Globus pallidus (tissue), 1 donor: ENCODE measurements around the gene CTBP2.

Experiments
- DNase-seq: peaks from one replicate; pipeline ENCODE4 v3.0.0-alpha.2; 2015; ENCODE audit warnings: low spot score

The CTBP2 gene

DNA sequence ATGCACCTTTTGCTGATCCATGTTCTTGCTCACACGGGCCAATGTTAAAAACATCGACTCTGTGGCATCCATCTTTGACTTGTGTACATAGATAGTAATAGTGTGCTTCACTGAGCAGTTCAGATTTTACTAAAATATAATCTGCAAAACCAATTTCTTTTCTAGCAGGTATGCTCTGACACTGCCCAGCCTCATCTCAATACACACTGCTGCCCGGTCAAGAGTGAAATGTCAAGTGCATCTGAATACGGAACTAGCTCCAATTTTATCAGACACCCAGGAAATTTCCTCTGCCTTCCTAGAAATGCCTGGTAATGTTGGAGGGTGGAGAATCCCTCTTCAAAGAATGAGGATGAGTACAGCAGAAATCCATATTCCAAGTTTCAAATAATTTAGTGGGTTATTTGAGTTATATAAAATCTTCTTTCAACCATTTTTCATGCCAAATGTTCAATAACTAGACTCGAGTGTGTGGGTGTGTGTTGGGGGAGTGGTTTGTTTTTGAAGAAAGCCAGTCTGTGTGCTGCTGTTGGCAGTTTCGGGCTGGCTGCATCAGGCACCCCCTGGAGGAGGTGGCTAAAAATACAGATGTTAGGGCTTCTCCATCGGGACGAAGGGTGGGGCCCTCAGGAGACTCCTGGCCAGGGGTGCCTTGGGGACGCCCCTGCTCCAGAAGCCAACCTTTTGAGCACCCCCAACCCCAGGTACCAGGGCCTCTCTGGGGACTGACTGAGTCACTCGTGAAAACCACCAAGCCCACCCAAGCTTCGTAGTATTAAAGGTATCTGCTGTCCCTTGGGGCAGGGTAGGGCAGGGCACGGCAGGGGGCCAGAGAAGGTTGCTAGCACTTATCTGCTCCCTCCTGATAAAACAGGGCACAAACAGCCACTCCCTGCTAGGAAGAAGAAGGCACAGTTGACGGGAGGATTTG lies 15.4 kb downstream of the CTBP2 start:
- peak; percentile 68 for DNase-seq

DNA sequence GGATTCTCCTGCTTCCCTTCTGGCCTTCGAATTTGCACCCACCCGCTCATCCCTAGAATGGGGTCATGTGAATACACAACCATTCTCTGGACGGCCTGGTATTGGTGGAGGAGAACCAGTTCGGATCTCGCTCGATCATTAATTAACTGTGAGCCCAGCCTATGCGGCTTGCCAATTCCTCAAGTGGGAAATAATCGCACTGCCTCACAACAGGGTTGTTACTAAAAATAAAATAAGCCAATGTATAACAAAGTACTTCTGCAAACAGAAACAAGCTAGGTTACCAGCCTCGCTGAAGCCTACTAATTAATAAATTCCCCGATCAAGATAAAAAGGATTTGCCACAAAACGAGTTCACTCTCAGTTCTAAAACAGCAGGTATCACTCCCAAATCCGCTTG lies 16.2 kb downstream of the CTBP2 start:
- no peak for DNase-seq

DNA sequence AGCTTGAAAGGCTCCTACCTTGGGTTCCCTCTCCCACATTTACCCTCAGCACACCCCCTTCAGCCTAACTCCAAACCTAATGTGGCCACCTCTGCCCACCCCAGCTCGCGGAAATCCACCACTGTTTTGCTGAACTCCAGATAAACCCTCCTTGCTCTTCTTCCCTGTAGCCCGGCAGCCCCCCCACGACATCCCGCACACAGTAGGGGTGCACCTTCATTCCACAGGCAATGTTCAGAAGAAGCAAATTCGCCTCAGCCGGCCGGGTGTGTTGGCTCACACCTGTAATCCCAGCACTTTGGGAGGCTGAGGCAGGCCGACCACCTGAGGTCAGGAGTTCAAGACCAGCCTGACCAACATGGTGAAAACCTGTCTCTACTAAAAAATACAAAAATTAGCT lies 17.4 kb downstream of the CTBP2 start:
- DNase-seq, result no peak

DNA sequence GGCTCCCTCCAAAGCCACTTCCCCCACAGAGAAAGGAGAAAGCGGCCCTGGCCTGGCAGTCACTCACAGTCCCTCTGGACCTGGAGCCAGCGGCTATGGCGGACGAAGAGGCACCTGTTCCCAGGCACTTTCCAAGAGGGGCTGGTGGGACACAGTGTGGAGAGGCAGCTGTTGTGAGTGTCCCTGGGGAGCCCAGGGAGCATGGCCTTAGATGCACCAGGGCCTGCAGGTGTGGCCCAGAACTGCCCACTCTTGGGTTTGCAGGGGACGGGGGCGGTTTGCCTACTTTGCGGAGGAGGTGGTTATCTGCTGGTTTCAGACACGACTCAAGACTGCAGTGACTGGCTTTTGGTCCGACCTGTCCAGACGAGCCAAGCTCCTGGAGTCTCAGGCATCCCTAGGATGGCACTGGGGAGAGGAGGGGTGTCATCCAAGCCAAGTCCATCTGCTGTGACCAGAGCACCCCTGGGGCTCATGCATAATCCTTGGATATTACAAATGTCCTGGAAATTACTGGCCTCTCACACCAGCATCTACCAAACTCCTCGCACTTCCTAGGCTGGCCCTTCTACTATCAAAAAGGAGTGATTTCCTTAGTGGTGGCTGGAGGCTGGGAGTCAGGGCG lies 18.4 kb downstream of the CTBP2 start:
- DNase-seq, result no peak

DNA sequence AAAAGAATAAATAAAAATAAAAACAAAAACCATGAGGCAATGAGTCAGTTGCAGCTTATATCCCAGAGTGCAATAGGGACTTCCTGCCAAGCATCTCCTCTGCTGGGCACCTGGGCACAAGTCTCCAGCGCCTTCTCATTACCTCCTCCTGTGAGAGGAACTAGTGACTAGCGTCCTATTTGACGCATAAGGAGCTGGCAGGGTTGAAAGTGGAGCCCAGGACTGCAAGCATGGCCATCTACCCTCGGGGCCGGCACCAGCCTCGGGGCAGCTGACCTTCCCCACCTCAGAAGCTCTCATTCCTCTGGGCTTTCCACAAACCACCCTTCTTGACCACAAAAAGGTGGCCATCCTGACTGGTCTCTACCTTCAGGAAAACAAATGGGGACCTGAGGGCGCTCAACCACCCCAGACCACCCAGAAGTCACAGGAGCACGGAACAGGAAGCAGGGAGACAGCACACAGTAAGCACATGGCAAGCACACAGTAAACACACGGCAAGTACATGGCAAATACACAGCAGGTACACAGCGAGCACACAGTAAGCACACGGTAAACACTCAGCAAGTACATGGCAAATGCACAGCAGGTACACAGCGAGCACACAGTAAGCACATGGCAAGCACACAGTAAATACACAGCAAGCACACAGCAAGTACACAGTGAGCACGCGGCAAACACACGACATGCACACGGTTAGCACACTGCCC lies 19.1 kb downstream of the CTBP2 start:
- DNase-seq, result no peak

DNA sequence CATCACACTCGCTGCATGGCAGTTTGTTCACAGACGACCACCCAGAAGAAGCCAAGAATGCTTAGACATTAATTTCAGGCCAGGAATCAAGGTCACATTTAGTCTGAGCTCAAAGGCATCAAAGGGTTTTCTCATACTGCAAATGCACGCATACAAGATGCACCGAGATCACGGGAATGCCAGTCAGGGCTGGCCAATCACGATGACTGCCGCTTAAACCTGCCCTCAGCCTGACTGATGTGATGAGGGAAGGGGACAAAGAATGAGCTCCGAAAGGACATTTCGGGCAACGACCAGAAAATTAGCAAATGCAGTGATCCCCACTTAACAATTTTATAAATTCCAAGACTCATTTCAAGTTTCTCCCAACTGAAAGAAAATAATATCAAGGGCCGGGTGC lies 20.2 kb downstream of the CTBP2 start:
- no peak for DNase-seq

DNA sequence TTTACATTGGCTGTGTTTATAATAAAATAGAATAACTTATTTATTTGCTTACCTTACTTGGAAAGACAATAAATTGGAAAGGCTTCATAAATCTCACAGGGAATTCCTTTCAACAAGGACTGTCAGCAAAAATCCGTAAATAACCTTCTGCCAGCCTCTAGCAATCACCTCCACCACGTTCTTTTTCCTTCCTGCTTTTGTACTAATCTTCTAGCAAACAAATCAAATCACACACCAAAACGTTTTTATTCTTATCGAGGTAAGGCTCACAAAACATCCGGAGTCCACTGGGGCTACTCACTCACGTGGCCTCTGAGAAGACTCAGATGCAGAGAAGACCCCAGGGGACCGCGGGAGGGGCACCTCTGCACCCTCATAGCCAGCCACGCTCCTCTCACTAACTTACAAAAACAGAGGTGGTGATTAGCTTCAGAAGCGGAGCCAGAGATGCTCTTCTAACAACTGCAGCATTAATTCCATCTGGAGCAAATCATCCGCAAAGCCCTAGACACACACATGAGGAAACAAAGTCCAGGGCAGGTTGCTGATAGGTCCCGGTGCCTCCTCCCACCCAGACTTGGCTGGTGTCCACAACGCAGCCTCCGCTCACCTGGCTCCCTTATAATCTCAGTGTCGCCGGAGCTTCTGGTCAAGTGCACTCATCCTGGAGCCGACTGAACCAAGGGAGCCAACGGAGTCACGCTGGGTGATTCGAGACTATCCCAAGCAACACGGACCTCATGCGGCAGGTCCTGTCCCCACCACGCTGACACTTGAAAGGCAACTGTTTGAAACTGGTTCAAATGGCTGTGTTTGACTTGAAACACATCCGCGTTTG lies 22.5 kb downstream of the CTBP2 start:
- no peak for DNase-seq

DNA sequence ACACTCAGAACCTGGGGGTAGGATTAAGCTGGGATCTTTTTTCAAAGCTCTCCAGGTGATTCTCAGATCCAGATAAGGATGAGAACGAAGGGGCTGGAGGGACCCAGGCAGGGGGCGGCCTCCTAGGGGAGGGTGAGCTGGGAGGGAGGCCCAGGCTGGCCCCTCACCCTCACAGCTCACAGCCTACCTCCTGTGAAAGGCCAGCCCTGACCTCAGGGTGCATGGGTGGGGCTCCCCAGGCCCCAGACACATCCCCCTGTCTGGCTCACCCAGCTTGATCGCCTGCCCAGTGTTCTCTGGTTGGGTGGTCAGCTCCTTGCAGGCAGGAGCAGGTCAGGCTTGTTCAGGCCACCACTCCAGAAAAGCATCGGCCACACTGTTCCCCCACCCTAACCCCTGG lies 24.3 kb downstream of the CTBP2 start:
- no peak for DNase-seq

DNA sequence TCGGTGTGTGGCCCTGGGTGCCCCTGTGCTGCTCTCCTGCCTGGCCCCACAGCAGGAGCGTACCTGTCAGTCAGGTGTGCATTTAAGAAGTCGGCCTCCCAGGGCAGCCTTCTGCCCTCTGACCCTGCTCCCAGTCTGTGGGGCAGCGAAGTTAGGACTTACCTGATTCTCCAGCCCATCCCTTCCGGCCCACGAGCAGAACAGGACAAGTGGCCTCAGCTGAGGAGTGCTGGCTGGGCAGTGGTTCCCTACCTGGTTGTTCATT lies 24.7 kb downstream of the CTBP2 start:
- no peak for DNase-seq

DNA sequence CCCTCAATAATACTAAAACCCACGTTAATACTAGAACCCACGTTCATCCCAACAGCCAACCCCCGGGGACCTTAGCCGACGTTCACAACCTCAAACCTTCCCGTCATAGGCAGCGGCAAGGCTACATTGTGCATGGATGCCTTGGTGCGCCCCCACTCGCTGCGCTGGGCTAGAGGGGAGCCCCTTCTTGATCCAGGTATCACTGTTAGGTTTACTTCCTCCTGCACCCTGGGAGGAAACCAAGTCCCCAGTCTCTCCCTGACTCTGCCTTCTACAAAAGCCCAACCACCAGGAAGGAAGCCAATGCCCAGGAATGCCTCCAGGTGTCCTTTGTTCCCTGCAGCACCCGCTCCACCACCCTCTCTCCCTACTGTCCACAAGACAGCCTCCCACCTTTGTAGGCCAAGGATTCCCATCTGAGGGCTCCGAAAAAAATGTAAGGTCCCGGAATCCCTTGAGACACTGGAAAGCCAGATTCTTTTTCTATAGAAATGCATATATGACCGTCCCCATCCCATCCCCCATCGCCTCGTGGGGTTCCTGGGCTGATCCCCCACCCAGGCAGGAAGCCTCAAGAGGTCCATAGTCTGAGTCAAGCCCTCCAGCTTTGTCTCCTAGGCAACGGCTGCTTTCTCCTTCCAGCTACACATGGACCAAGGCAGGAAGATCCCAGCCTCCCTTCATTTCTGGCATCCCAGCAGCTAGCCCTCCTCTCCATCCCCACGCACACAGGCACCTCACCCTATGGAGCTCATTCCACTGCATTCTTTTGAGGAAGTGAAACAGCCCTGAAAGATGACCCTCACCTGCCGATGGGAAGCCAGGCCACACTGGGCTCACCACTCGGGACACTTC lies 25.2 kb downstream of the CTBP2 start:
- DNase-seq, result no peak

DNA sequence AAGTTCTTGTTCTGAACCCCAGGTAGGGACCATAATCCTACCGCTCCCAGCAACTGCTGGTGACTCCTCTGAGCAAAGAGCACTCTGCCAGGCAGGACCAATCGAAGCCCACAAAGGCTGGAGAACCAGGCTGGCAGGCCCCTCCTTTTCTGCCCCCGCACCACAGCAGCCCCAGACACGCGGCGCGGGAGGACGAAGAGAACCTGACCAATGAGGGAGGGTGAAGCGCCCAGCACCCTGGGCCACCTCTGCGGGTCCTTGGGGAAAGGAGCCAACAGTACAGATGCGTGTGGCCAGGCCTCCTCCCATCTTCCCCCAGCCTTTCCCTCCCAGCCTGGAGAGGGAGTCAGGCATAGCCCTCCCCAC lies 25.9 kb downstream of the CTBP2 start:
- no peak for DNase-seq

DNA sequence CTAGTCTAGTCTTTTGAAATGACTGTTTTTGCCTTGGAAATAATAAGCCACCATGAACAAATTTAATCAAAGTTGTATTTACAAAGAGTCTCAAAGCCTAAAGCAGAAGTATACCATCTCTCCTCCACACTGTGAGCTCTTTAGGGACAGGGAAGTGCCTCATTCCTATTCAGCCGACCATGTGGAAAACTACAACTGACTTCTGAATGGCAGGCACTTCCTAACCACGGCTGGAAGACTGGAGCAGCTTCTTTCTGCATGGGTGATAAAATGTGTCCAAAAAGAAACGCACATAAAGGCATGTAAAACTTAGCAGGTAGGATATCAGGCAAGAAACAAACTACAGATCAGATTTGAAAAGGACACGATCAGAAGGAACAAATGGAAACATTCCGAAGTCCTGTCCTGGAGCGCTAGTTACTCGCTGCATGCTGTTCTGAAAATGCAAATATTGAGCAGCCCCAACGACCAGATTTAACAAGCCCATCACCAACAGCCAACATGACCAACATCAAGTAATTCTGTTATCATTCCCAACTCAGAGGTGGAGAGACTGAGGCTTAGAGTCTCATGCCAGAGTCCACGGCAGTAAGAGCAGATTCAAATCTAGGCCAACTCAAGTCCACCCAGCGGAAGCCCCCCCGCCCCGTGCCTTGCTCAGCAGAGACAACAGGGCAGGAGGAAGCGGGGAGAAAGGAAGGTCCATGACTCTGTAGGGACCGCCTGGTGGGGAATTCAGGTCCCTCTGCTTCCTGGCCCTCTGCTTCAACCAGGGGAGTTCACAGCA lies 26.5 kb downstream of the CTBP2 start:
- DNase-seq, result no peak

DNA sequence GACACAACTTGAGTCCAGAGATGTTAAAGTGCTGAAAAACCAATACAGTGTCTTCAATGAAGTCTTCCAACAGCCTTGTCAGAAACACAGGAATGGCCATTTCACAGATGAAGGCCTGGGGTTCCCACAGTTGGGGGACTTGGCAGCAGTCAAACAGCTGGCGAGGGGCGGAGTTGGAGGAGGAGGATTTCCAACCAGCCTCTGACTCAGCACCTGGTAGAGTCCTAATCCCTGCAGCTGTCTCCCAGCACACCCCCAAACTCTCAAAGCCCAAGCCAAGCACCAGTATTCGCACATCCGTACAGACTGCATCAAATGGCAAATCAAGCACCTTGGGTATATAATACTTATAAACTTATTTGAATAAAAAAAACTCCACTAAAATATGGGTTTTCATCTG lies 28.0 kb downstream of the CTBP2 start:
- DNase-seq, result no peak

DNA sequence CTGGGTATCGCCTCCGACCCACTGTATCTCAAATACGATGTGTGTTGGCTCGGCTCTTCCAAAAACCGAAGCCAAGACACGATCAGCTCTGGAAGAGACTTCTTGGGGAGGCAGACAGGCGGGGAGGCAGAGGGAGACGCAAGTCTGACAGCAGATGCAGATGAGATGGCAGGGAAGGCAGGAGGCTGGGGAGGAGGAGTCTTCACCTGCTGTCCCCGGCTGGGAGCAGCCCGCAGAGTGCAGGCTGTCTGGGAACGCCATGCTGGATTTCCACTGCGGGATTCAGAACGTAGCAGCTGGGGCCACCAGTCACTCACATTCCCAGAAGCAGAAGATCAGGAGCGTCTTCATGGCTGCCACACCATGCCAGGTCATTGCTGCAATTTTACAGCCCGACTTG lies 29.4 kb downstream of the CTBP2 start:
- no peak for DNase-seq

DNA sequence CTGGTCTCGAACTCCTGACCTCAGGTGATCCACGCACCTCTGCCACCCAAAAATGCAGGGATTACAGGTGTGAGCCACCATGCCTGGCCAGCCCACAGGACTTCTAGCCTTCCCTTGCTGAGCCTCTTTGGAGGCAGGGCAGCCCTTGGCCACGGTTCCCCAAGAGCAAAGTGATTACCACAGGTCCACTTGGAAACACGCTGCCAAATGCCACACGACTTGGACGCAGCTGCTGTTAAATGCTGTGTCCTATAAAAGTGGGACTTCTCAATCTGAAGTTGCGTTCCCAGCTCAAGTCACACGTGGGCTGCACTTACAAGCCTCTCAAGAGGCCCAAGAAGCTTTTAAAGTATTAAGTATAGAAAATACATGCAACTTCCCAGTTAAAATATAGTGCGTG lies 30.1 kb downstream of the CTBP2 start:
- DNase-seq, result no peak

DNA sequence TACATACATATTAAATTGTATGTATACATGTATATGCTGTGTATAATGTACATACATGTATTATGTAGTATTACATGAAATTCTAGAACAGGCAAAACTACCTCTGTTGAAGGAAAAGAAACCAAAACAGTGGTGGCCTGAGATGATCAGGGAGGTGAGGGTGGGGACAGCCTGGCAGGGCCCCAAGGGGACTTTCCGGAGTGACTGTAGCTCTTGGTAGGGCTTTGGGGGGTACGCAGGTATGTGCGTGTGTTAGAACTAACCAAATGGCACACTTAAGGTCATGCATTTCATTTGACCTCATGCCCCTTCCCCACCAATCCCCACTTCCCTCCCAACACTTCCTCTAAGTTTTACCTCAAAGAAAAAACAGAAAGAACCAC lies 31.3 kb downstream of the CTBP2 start:
- DNase-seq, result no peak

DNA sequence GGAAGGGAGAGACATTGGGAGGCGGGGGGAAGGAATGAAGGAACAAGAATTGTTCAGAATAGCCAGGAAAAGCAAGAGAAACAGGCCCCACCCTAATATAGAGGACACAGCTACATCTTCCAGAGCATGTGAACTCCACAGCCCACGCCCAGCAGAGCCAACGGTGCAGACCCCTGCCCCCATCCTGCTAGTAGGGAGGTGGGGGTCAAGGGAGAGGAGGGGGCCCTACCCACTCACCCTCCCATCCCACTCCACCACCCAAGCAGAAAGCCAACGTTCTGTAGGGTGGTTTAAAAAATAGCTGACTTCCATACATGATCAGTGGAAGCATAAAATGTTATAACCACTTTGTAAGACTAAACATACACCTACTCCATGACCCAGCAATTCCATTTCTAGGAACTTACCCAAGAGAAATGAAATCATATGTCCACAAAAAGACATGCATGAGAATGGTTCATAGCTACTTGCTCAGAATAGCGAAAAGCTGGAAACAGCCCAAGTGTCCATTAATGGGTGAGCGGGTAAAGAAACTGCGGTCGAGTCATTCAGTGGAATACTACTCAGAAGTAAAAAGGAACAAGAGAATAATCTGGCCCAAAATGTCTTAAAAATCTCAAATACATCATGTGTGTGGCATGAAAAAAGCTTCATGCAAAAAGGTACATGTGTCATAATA lies 31.8 kb downstream of the CTBP2 start:
- no peak for DNase-seq

DNA sequence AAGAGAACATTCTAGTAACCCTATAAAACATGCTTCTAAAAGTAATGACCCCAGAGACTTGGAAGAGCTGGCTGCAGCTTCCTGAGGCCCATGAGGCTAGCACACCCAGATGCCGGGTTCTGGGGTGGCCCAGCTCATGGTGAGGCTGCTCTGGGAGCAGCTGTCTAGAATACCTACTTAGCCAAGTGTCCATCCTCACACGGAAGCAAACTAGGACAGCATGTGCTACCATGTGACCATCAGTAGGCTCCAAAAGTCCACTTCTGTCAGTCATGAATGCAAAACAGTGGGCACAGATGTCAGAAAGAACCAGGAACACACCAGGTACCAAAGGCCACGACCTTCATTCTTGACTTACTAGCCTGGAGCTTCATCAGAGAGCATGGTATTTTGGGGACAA lies 32.4 kb downstream of the CTBP2 start:
- no peak for DNase-seq

DNA sequence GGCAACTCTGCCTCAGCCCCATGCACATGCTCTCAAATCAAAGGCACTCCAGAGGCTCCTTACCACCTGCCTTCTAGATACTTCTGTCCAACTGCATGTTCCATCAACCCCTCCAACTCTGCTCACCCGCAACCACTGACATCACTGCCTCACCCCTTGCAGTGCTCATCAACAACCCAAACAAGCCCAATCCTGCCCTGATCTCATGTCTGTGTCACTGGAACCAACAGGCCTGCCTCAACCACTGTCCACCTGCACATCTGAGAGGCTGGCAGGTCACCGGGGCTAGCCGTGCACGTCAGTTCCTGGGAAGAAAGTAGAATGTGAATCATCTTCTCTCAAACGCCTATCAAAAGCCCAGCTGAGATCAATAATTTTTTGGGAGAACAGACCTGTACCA lies 33.3 kb downstream of the CTBP2 start:
- DNase-seq, result no peak
